SU-DHL-6 (cell line): Measurements from ENCODE around the gene GORASP2.
"Not testable (repeated sequence)": the region's sequence is repeated elsewhere in the genome, so short reads cannot be mapped to it uniquely, and the experiment has no call there.

Experiments used
- H2AFZ ChIP-seq: fragments of 200-600 bp; sonication (generic); 2 replicates; pipeline ENCODE4 v1.6.1; 2014; ENCODE audit warnings: low read depth, mild to moderate bottlenecking, moderate library complexity, mixed read lengths, antibody characterized with exemption, low read length; ENCODE audit not compliant: severe bottlenecking
- H3F3A ChIP-seq: fragments of 200-600 bp; shearing (Covaris generic); 2 replicates; pipeline ENCODE4 v1.6.0; 2016; ENCODE audit warnings: antibody characterized with exemption, mild to moderate bottlenecking; ENCODE audit not compliant: insufficient read depth
- H3K27ac ChIP-seq: fragments of 200-600 bp; sonication (generic); 2 replicates; pipeline ENCODE4 v1.5.1; 2016; ENCODE audit warnings: low read depth, mild to moderate bottlenecking, low read length, moderate library complexity, mixed read lengths
- H3K27me3 ChIP-seq: fragments of 200-600 bp; sonication (generic), shearing (Covaris generic); 2 replicates; pipeline ENCODE4 v1.6.0; 2014; ENCODE audit warnings: mild to moderate bottlenecking, low read length
- H3K36me3 ChIP-seq: fragments of 200-600 bp; sonication (generic); 2 replicates; pipeline ENCODE4 v1.6.1; 2014; ENCODE audit warnings: mild to moderate bottlenecking, low read length, mixed read lengths
- H3K4me2 ChIP-seq: fragments of 300-600, 200-600 bp; shearing (Covaris generic), sonication (generic); 2 replicates; pipeline ENCODE4 v1.6.0; 2014; ENCODE audit warnings: low read length, low read depth, mild to moderate bottlenecking; ENCODE audit not compliant: poor library complexity, severe bottlenecking
- H3K4me3 ChIP-seq: fragments of 200-600 bp; sonication (generic); 2 replicates; pipeline ENCODE4 v1.5.1; 2014; ENCODE audit warnings: antibody characterized with exemption, low read length, mild to moderate bottlenecking, mixed read lengths; ENCODE audit not compliant: insufficient read depth, poor library complexity, severe bottlenecking
- H3K79me2 ChIP-seq: fragments of 200-600 bp; sonication (generic); 2 replicates; pipeline ENCODE4 v1.6.1; 2014; ENCODE audit warnings: mild to moderate bottlenecking, low read length, moderate library complexity; ENCODE audit not compliant: insufficient read depth
- H3K9ac ChIP-seq: fragments of 200-600 bp; sonication (generic); 2 replicates; pipeline ENCODE4 v1.7.0; 2014; ENCODE audit warnings: mild to moderate bottlenecking, low read length
- H3K9me2 ChIP-seq: fragments of 200-600 bp; sonication (generic); replicated peaks from 2 replicates; pipeline ENCODE4 v1.6.1; 2014; ENCODE audit warnings: low read length; ENCODE audit not compliant: insufficient read depth
- H3K9me3 ChIP-seq: fragments of 200-600 bp; sonication (generic); 2 replicates; pipeline ENCODE4 v1.6.1; 2014; ENCODE audit warnings: low read length, mixed read lengths; ENCODE audit not compliant: insufficient read depth
- H4K20me1 ChIP-seq: fragments of 200-600 bp; sonication (generic); 2 replicates; pipeline ENCODE4 v1.6.1; 2014; ENCODE audit warnings: low read depth, mild to moderate bottlenecking, antibody characterized with exemption, low read length, moderate library complexity, mixed read lengths
- CTCF ChIP-seq: fragments of 200-600 bp; sonication (generic); IDR thresholded peaks from one replicate; pipeline ENCODE4 v1.5.1; 2017; ENCODE audit warnings: antibody characterized with exemption, mild to moderate bottlenecking, low read length, moderate library complexity; ENCODE audit not compliant: insufficient read depth, poor library complexity, severe bottlenecking
- EZH2phosphoT487 ChIP-seq: fragments of 200-600 bp; sonication (generic), shearing (Covaris generic); conservative IDR thresholded peaks from 2 replicates; pipeline ENCODE4 v1.6.1; 2018; ENCODE audit warnings: mild to moderate bottlenecking, antibody characterized with exemption, low read length, moderate library complexity, mixed read lengths

GORASP2 gene

GRCh38 chr2:170897108-170897507, 31.9 kb upstream of the GORASP2 start:
- Histone ChIP-seq H3K9ac (no peak overlapping the region), H2AFZ (no peak overlapping the region), H3K4me2 (no peak overlapping the region), H3K27me3 (no peaks in the 10 kb centered on the region), H4K20me1 (no peaks in the 10 kb centered on the region), H3K27ac (no peak overlapping the region), H3K9me3 (no peaks in the 10 kb centered on the region), H3K79me2 (no peaks in the 10 kb centered on the region), H3K9me2 (no peaks in the 10 kb centered on the region), H3K4me3 (no peak overlapping the region), H3F3A (no peaks in the 10 kb centered on the region), H3K36me3 (no peaks in the 10 kb centered on the region)
- TF ChIP-seq CTCF (no peak), EZH2phosphoT487 (no peak)

GRCh38 chr2:170905864-170906263, 23.2 kb upstream of the GORASP2 start:
- peaks cover 10% of the 10 kb centered on the region; the same call in 1 of the 2 replicates for H3K9me3 ChIP-seq
- H3K36me3 ChIP-seq = no peaks in the 10 kb centered on the region
- no peak overlapping the region for H3K4me3 ChIP-seq
- no peaks in the 10 kb centered on the region for H4K20me1 ChIP-seq
- no peak overlapping the region for H2AFZ ChIP-seq
- no peak overlapping the region for H3K27ac ChIP-seq
- no peaks in the 10 kb centered on the region for H3K9me2 ChIP-seq
- no peaks in the 10 kb centered on the region for H3K27me3 ChIP-seq
- H3K4me2 ChIP-seq = no peak overlapping the region
- no peaks in the 10 kb centered on the region for H3K79me2 ChIP-seq
- TF ChIP-seq CTCF (no peak), EZH2phosphoT487 (no peak)
- H3K9ac ChIP-seq = no peak overlapping the region
- H3F3A ChIP-seq = no peaks in the 10 kb centered on the region

GRCh38 chr2:170911314-170911889, 17.7 kb upstream of the GORASP2 start:
- no peak overlapping the region for H3K27ac ChIP-seq
- H3K36me3 ChIP-seq = no peaks in the 10 kb centered on the region
- TF ChIP-seq CTCF (no peak), EZH2phosphoT487 (no peak)
- H3K9me2 ChIP-seq = no peaks in the 10 kb centered on the region
- H3K9me3 ChIP-seq = peaks cover 34% of the 10 kb centered on the region; the same call in 1 of the 2 replicates
- no peak overlapping the region for H3K4me3 ChIP-seq
- H4K20me1 ChIP-seq = no peaks in the 10 kb centered on the region
- no peaks in the 10 kb centered on the region for H3F3A ChIP-seq
- no peaks in the 10 kb centered on the region for H3K27me3 ChIP-seq
- no peak overlapping the region for H3K9ac ChIP-seq
- H2AFZ ChIP-seq = no peak overlapping the region
- no peak overlapping the region for H3K4me2 ChIP-seq
- H3K79me2 ChIP-seq = no peaks in the 10 kb centered on the region

GRCh38 chr2:170914994-170915666, 13.9 kb upstream of the GORASP2 start:
- H3K9me2 ChIP-seq, H3K36me3 ChIP-seq, H3K27me3 ChIP-seq, H3K27ac ChIP-seq, H3K79me2 ChIP-seq, H2AFZ ChIP-seq, H3K9ac ChIP-seq, H3K4me2 ChIP-seq, H3K4me3 ChIP-seq, H3F3A ChIP-seq, H4K20me1 ChIP-seq: not testable (repeated sequence)
- H3K9me3 ChIP-seq = peaks cover 54% of the 10 kb centered on the region; the same call in 1 of the 2 replicates
